ENCODE measurements around the gene ARHGAP10.

Gene ARHGAP10

DNA sequence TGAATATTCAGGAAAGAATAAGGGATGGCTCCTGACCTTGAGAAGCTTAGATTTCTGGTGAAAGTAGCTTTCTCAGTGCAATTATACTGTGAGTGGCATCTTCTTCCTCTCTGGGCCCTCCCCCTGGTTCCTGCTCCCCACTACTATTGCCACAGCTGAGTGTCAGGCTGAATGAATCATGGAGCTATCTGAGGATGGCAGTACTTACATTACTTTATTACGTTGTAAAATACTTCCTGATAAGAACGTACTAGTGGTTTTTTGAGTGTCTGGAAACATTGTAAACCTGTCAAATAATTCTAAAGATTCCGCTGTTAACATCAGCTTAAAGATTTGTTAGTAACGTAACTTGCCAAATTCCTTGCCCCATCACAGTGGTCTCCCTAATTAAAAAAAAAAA, 36.2 kb downstream of the ARHGAP10 start:
- DNase-seq (ENCODE audit: low read depth), result no peak

DNA sequence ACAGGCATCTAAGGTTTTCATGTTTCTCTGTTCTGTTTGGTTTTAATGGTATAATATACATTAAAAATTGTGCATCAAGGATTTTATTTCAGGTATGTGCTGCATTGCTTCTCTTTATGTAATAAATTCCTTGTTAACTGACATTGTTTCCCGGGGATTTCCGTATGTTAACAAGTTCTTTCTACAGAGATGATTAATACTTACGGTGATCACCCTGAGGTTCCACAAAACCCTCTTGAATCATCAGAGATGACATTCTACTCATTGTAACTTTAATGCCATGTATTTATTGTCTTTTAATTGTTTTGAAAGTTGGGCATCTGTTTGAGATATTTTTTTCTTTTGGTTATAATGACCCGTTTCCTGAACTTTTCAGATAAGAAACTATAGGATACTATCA, 37.5 kb downstream of the ARHGAP10 start:
- no peak for DNase-seq (ENCODE audit: low read depth)

DNA sequence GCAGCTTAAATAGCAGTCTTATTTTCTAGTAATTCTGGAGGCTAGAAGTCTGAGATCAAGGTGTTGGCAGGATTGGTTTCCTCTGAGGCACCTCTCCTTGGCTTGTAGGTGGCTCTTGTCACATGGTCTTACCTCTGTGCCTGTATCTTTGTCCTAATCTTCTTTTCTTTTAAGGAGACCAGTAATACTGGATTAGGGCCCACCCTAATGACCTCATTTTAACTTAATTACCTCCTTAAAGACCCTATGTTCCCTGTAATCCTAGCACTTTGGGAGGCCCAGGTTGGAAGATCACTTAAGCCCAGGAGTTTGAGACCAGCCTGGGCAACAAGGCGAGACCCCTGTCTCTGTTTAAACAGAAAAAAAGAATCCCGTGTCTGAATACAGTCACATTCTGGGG, 38.9 kb downstream of the ARHGAP10 start:
- DNase-seq (ENCODE audit: low read depth), result no peak

DNA sequence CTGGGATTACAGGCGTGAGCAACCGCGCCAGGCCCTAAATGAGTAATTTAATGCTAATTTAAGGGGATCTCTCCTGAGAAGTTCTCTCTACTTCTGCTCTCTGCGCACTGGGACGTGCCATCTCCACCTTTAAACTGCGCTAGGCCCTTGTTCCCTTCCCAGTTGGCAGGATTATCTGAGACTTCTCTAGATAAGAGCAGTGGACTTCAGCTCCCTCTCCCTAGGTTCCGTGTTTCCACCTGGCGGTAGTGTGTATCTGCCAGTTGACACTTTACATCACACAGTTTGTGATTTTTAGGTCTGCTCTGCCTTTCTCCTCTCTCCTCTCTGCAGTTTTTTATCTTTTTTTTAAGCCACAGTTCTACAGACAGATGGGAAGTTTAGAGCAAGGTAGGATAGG, 40.2 kb downstream of the ARHGAP10 start:
- DNase-seq (ENCODE audit: low read depth), result no peak

DNA sequence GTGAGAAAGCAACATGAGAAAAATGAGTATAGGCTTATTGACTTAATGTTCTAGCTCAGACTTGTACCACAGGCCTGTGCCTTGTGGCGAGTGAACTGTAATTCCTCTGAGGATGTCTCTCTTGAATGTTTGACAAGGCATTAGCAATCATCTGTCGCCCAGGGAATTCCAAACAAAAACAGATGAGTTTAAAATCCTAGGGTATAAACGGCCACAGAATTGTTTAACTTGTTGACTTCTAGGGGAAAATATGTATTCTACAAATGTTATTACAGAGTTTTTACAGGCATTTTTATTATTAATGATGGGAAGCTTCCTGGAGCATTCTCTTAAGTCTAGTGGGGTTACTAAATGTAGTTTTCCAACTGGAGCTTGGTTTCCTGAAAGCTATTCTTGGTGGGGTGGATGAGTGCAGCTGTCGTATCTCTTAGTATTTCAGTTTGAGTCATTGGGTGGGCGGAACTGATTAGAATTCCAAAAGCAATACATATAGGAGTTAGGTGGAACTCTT, 40.6 kb downstream of the ARHGAP10 start:
- DNase-seq (ENCODE audit: low read depth), result no peak

DNA sequence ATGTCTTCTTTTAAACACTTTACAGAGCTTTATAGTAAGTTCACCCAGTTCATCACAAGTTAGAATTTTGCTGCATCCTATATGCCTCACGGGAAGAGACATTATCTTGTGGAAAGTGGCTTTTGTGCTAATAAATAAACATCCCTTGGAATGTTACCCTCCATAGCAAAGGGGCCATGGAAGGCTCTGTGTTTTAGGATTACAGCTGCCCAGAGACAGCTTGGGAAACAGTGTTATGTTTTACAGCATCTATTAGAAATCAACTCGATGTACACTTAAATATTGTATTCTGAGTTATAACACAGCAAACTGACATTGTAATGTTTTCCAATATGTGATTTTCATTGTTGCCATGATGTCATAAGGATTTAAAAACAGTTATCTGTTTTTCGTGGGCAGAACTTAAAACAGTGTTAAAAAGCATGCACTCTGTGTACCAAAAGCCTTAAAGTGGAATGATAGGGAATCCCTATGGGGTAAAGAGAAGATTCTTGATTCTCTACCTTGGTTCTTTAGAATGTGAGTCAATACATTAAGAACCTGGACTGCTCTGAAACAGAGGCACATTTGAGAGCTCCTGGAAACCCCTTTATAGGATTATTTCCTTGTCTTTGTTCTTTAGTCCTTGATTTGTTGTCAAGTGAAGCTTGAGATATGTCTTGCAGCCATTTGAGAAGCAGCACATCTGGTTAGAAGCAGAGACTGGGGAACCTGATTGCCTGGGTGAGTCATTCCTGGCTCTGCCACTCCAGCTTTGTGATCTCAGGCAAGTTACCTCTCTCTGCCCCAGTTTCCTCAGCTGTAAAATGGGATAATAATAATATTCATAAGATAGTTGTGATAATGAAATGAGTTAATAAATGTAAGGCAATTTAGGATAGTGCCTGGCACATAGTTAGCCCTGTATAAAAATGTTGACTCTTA, 41.6 kb downstream of the ARHGAP10 start:
- no peak for DNase-seq (ENCODE audit: low read depth)

DNA sequence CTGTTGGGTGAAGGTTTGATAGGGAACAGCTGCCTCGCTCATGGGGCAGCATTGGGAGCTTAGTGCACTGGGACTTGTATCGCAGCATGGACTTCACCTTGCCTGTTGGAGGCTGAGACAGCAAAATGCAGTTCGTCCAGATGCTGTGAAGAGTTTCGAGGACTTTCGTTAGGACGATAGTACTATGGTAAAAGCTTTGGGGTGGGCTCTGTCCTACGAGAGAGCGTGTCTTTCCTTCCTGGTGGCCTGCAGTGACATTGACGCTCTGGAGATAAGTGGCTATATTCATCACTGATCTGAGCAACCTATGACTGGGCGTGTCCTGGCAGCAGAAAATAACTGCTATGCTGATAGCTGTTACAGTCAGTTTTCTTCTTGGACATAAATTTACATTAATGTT, 44.8 kb downstream of the ARHGAP10 start:
- DNase-seq (ENCODE audit: low read depth), result no peak

DNA sequence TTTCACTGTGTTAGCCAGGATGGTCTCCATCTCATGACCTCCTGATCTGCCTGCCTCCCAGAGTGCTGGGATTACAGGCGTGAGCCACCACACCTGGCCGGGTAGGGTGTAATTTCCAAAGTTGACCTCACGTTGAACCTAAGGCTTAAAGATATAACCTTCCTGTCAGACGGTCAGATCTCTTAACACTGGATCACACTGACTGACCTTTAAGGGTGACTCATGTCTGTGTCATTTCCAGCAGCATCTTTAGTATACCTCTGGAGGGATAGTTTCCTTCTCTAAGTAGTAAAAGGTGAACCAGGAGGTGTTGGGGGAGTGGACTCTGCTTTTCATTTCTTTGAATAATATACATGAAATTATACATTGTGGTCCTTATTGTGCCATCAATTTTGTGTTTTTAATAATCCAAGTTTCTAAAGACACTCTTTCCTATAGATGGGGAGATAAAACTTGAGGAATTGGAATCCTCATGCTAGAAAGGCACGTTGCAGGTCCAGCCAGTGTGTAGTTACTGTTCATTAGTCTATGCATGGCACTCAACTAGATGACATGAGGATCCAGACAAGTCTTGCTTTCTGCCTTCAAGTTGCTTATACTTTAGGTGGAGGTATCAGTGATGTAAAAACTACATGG, 45.7 kb downstream of the ARHGAP10 start:
- no peak for DNase-seq (ENCODE audit: low read depth)

DNA sequence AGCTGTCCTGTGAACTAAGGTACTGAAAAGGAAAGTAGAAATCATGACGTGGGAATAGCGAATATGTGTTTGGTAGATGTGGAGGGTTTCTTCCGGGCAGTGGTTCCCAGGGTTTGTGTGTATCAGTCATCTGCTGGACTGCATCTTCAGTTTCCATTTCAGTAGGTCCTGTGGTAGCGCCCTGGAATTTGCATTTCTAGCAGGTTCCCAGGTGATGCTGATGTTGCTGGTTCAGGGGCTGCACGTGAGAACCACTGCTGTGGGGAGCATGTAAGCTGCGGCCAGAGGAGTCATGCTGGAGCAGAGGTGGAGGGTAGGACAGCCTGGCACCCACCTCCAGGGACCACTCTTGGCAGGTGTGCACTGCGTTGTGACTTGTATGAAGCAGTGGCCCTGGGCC, 47.1 kb downstream of the ARHGAP10 start:
- DNase-seq (ENCODE audit: low read depth), result no peak

DNA sequence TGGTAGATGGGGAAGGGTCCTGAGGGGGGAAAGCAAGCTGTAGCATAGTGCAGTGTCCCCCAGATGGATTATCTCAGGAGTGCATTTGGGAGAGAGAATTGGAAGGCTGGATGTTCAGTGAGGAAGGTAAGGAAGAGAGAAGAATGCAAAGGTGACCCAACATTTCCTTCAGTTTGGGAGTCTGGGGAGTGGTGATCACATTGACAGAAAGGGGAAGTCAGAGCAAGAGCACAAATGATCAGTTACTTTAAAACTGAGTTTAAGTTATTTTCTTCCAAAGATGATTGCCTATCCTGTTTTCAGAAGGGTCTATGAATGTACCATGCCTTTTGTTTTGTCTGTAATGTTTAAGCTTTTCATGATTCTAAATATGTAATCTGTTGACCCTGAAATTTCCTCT, 47.6 kb downstream of the ARHGAP10 start:
- DNase-seq (ENCODE audit: low read depth), result no peak

DNA sequence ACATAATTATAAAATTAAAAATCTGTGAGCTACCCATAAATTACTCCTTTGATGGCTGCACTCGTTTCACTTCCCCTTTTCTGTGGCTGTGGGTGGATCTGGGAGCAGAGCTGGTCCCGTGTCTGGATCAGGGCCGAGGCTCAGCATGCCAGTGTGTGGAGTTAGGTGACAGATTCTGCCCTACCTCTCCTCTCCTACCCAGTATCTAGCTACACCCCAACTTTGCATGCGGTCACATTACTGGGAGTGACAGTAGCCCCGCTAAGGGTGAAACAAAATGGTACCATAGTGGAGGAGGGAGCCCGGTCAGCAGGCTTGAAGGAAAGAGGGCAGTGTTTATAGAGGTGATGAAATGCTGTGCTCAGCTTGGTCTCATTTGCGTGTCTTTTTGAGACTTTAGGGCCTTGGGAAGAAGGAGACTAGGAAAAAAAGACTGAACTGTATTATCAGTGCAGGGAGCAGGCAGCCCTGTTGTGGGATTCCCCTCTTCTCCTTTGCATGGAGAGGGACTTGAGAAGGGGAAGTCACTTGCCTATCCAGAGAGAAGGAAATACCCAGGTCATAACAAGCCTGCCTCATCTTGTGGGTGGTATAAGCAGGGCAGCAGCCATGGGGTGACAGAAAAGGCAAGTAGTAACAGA, 48.4 kb downstream of the ARHGAP10 start:
- no peak for DNase-seq (ENCODE audit: low read depth)

DNA sequence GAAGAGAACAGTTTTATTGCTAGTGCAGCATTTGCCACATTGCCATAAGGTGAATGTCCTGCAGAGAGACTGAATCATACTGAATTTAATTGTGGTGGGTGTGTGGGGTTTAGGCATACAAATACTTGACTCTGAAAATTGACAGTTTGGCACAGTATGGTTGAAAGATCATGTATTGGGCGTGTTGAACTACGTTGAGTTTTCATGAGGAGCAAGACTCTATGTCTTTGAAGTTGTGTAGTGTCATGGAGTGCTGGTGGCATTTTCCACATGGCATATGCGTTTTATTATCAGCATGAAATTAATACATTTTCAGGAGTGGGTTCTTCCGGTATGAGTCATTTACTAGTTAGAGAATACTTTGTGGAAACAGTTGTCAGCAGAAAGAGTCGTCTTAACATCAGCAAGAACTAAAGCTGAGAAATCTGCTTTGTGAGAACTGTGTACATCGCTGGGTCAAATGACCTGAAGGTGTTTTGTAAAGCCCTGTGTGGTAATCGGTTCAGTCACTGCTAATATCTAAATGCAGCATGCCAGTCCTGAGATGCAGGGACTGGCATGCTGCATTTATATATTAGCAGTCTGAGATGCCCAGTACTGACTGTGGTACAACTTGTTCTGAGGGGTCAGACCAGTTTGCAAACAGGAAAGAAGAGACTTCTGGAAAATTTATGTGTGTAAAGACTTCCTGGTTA, 50.3 kb downstream of the ARHGAP10 start:
- no peak for DNase-seq (ENCODE audit: low read depth)

DNA sequence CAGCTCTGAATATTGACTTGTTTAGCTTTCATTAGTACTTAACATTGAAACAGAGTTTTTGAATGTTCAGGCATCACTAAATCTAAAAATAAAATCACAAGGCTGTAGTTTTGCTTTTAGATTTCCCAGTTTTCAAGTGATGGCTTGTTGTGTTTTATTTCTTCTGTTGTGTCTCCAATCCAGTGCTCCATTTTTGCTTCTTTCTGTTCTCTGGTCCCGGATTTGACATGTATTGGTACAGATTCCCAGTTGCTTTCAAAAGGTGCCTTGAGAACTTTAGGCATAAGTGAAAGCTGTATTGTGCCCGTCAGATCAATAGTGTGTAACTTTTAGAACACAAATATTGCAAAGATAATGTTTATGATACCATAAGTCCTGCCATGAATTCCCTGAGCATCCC, 53.2 kb downstream of the ARHGAP10 start:
- DNase-seq (ENCODE audit: low read depth), result no peak

DNA sequence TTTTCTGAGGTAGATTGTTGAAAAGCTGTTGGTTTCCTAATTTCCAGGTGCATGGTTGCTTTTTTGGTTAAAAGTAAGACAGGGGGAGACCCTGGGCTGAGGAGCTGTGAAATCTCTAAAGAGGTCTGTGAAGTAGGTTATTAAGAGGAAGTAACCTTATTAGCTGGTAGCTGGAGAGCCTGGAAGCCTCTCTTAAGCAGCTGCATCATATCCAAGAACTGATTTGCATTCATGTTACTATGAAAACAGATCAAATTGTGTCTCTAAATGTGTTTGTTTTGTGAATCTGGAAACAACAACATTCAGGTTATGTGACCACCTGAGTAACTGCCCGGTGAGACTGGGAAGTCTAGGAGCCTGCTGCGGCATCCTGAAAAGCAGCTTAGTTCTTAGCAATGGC, 54.1 kb downstream of the ARHGAP10 start:
- DNase-seq (ENCODE audit: low read depth), result no peak

DNA sequence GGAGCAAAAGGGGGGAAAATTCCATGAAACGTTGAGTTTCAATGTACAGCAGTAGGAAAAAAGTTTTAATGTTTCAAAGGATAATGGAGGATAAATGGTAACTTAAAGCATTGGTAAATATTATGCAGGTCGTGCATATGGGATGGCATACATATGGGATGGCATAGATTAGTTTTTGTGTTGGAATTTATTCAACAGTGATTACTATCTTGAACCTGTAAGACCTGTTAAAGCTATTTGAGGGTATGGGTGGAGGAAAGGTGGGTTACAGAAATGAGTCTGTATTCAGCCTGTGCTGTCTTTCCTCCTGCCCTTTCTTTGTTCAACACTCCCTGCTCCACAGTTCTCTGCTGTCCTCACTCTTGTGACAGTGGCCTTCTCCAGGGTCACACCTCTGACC, 54.6 kb downstream of the ARHGAP10 start:
- DNase-seq (ENCODE audit: low read depth), result no peak

DNA sequence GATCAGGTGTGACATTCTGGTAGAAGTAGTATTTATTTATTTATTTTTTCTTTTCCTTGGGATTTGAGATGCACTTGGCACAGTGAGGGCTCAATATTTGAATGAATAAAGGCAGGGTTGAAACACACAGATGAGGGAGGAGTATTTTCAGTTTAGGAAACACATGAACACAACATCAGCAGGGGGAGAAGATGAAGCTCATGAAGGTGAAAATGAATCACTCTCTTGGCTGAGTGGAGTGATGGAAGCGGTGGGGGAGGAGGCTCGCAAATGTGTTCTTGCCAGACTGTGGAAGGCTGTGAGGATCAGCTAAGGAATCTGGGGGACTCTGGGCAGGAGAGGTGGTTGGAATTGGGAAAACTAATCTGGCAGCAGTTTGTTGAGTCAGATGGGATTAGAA, 55.3 kb downstream of the ARHGAP10 start:
- no peak for DNase-seq (ENCODE audit: low read depth)

DNA sequence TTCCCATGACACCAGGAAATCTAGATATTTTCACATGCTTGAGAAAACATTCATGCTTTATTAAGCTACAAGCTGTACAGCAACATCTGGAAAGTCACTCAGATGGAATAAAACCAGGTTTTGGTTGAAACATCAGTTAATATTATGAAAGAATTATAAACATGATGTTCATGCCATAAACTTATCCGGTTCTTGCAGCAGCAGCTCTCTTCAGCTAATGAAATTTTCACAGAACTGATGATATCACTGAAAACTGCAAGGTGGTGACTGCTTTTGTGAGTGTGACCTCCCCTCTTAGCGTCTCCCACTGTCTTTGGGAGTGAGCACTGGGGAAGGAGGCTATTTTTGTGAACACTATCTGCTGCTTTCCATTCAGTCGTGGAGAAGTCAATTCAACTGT, 56.9 kb downstream of the ARHGAP10 start:
- DNase-seq (ENCODE audit: low read depth), result no peak

DNA sequence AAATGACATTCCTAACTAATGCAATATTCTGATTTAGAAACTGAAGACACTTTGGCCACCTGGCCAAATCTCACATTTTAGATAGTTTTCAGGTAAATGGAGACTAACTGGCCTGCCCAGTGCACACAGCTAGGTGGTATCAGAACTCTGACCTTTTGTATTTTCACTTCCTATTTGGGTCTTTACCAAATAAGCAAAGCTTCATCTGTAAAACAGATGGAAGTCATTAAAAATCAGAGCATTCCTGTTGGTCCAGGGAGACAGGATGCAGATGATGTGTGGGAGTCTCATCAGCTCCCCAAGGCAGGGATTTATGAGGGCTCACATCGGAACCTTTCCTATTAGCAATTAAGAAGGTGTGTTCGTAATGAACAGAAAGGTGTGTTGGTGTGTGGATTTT, 57.7 kb downstream of the ARHGAP10 start:
- no peak for DNase-seq (ENCODE audit: low read depth)

DNA sequence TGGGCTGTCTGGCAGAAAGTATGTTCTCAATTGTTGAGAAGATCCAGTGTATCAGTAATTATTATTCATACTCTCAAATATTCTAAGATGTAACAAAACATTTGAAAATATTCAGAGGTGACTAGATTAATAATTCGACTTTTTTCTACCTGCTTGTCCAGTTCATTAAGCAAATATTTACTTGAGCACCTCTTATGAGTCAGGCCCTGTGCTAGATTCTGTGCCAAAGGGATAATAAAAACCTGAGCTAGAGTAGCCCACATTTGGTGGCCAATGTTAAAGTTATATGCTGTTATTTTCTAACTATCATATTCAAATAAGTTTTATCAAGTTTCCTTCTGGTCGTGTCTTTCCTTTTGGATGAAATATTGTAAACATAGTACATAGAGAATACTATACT, 58.5 kb downstream of the ARHGAP10 start:
- no peak for DNase-seq (ENCODE audit: low read depth)

DNA sequence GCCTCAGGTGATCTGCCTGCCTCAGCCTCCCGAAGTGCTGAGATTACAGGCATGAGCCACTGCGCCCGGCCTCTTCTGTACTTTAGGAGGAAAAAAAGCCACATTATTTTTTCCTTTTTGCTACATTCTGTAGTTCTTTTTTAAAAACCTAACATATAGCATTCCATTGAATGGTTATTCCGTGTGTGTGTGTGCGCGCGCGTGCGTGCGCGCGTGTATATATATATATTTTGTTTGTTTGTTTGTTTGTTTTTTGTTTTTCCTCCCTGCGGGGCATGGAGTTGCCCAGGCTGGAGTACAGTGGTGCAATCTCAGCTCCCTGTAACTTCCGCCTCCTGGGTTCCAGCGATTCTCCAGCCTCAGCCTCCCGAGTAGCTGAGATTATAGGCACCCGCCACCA, 59.5 kb downstream of the ARHGAP10 start:
- no peak for DNase-seq (ENCODE audit: low read depth)

DNA sequence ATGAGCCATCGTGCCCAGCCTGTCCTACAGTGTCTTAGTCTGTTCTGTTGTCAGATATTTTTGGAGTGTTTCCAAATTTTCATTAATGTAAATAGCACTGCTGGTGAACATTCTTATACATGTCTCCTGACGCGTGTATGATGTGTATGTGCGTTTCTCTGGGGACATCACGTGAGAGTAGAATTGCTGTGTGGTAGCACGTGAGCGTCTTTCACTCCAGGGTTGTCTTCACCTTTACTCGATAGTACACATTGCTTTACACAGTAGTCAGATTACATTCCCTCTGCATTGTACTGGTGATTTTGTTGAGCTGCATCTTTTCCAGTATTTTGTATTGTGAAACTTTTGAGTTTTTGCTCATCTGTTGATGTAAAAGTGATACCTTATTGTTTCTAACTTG, 60.0 kb downstream of the ARHGAP10 start:
- DNase-seq (ENCODE audit: low read depth), result no peak

DNA sequence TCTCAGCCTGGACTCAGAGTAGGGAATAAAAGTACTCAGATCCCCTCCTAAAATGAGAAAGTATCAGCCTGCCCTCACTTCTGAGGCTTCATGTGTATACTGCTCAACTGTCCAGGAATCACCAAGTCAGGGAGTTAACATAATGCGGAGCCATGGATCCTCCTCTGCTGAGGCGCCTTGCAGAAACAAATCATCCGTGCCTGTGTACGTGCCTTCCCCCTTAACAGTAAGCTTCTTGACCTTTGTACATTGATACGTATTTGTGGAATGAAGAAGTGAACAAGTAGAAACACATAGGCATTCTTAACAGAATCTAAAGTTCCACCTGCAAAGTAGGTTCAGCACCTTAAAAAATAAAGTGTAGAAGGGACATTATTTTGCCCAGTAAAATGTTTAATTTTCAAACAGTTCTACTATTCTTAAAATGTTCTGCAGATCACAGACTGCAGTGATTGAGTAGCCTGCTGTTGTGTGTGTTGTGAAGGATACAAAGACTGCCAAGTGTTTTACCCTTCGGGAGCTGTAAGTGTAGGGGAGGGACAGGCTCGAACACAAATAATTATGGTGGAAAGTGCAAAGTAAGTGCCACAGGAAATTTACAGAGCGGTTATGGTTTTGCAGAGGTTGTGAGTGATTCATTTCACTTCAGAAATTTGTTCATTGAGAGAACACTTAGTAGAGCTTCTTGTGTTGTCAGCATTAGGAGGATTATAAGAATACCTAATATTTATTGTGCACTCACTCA, 61.9 kb downstream of the ARHGAP10 start:
- DNase-seq (ENCODE audit: low read depth), result no peak
